Measurements from ENCODE around the gene HIVEP3.

HIVEP3 gene

DNA sequence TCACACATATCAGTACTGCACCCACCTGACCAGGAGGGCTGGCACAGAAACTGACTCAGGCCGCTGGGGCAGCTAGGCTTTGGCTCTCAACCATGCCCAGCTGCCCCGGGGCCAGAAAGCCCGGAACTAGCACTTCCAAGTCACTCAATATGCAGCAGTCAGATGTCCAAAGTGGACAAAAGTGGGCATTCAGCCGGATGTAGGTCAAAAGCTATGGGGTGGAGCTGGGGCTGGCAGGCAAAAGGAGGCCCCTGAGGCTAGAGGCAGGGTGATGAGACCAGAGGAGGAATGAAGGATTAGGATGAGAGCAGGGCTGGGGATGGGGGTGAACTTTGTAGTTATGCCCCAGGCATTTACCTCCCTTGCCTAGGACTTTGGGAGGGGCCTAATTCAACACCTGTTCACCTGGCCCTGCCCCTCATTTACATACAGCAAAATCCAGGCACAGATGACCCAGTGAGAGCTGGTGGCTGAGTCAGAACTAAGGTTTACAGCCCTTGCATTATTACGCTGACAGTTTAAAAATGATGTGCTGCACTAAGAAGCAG lies 403.5 kb downstream of the HIVEP3 start:
- DNase-seq (ENCODE audit: extremely low read depth, low read depth): no peak

DNA sequence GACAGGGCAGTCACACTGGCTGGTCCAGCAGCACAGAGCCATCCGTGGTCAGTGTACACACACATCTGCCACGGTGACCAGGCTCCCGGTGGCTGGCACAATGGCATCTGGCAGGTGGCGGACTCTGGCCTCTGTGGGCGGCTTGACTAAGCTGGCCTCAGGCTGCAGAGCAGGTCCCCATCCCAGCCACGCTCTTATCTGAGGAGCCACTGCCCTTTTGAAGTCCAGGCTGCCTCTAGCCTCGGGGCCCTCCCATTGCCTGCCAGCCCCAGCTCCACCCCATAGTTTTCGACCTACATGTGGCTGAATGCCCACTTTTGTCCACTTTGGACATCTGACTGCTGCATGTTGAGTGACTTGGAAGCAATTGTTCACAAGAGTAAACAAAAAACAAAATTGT lies 404.3 kb downstream of the HIVEP3 start:
- DNase-seq (ENCODE audit: extremely low read depth, low read depth): no peak
- TF ChIP-seq CTCF (IDR thresholded peaks at IDR 0.05; ENCODE audit: low read depth, low read length): no peak

More for the DNA sequence above, 403.5 kb downstream of the HIVEP3 start:
- no peak for TF ChIP-seq CTCF (IDR thresholded peaks at IDR 0.05; ENCODE audit: low read depth, low read length)

GRCh38 chr1:41513383-41513735 lies 405.4 kb downstream of the HIVEP3 start:
- no peak for DNase-seq (ENCODE audit: extremely low read depth, low read depth)
- peak; percentile 14 for TF ChIP-seq CTCF (IDR thresholded peaks at IDR 0.05; ENCODE audit: low read depth, low read length)

DNA sequence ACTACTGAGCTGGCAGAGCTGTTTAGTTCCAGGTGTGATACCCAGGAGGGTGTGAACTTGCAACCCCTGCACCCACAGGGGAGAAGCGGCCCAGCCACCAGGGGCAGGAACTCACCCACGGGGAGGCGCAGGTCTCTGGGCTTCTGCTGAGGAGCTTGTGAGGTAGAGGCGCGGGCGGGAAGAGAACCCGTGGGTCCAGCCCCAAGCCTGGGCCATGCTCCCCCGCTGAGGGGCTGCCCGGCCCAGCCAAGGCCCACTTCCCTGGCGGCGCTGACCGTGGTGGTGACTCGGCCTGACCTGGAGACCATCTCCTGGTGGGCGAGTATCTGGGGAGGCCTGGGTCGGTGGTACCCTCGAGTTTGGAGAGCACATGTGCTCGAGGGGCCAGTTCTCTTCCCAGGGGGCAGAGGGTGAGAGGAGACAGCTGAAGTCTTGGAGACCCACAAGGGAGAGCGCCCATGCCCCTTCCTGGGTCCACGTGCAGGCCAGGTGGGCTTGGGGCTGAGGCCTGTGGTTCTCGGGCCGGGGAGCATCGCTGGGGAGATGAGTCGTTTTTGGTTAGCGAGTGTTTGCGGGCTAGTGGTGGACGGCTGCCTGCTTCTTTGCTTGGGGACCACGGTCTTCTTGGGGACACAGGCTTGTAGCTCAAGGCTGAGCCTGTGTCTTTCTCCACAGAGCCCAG lies 405.9 kb downstream of the HIVEP3 start:
- DNase-seq (ENCODE audit: extremely low read depth, low read depth): no peak
- TF ChIP-seq CTCF (IDR thresholded peaks at IDR 0.05; ENCODE audit: low read depth, low read length): no peak

GRCh38 chr1:41511239-41511540 lies 407.5 kb downstream of the HIVEP3 start:
- TF ChIP-seq CTCF (IDR thresholded peaks at IDR 0.05; ENCODE audit: low read depth, low read length): no peak
- no peak for DNase-seq (ENCODE audit: extremely low read depth, low read depth)

DNA sequence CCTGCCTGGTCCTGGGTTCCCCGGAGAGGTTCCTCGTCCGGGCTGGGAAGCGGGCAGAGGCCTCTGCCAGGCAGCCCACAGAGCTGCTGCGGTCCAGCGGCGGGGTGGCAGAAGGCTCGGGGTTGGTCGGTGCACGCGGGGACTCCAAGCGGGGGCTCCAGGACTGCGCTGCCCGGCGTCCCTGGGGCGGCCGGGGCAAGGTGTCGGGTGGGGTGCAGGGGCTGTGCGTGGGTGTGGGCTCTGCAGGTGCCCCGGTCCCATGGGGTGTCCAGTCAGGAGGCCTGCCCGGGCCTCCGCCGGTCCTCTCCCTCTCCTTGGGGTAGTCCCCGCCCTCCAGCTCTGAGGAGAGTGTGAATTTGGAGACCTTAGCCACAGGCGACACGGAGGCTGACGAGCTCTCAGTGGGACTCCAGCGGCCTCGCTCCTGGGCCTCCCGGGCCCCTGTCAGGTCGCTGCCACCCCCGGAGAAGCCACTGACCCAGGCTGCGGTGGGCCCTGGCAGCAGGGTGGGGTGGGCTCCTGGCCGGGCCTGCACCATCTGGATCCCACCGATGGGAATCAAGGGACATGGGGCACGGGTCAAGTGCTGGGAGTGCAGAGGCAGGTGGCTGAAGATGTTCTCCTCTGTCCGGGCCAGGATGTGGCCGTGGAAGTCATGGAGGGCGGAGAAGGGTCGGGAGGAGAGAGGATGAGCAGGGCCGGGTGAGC lies 408.0 kb downstream of the HIVEP3 start:
- TF ChIP-seq CTCF (IDR thresholded peaks at IDR 0.05; ENCODE audit: low read depth, low read length): no peak

DNA sequence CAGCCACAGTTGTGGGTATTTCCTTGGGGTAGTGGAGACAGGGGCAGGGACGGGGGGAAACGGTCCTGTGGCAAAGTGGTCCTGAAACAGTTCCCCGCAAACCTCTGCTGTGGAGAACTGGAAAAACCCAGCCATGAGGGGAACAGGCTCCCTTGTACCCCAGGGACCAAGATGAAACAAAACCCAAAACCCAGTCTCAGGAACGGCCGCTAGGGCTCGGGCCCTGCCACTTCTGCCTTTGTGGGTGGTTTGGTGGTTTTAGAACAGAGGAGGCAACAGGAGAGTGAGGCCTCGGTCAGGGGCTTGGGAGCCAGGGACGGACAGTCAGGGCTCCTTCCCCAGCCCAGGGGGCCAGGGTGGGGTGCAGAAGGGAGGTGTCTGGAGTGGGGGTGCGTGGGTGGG lies 409.5 kb downstream of the HIVEP3 start:
- no peak for DNase-seq (ENCODE audit: extremely low read depth, low read depth)
- no peak for TF ChIP-seq CTCF (IDR thresholded peaks at IDR 0.05; ENCODE audit: low read depth, low read length)

More for the DNA sequence above, 408.0 kb downstream of the HIVEP3 start:
- DNase-seq (ENCODE audit: extremely low read depth, low read depth): no peak

Measured in AG09319 (cell line).